Hematopoietic multipotent progenitor cell treated with erythropoietin and hydrocortisone succinate and interleukin-3 and kit ligand, for 6 days (in vitro differentiated cells): ENCODE results near the gene FCHO2.

Experiments used
- DNase-seq: peaks from one replicate; pipeline ENCODE4 v3.0.0-alpha.2; 2015

The FCHO2 gene

GRCh38 chr5:73117088-73117740 is 161.4 kb downstream of the FCHO2 start:
- DNase-seq = no peak

DNA sequence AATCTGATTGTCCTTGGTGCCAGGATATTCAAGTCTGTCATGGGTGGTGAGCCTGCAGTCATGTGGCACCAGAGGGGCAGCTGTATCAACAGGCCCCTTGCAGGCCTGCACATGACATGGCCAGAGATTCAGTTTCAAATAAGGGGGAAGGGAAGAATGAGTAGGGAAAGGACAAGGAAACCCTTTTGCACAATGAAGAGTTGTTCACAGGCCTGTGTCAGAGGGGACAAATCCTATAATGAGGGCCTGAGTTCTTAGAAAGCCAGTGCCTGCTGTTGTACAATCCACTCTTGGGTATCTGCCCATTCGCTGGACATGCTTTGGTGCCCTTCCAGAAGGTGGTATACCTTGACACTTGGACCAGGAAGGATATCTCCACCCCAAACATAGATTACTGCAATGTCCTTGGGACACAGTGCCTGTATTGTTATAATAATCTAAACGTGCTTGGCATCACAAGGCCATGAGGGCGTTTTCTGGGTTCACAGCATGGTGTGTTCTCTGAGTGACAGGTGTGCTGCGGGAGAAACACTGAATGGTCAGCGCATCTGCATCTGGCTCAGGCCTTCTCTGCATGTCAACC is 162.6 kb downstream of the FCHO2 start:
- DNase-seq = no peak

DNA sequence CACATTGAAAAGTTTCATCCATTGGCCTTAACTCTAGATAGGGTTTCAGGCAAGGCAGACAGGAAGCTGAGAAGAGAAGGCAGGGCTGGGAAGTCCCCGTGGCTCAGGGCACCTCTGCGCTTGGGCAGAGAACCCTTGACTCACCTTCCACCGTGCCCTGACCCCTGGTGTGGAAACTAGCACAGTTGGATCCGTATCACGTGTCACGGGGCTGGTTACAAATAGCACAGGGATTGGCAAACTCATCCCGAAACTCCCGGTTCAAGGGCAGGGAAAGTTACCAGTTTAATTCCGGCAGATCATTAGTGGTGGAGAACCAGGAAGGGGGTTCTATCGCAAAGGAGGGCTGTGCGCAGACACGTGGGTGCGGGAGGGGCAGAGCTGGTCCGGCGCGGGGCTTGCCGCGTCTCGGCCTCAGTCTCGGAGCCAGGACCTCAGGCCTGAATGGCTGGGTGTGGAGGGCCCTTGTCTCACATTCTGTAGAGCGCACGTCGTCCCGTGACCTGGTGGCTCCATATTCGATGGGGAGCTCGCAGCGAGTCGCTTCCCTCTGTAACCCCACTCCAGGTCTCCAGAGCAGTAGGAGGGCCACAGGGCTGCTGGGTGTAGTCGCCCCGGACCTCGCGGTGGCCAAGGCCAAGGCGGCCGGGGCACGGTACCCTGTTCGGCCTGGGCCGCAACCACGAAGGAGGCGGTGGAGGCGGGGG is 163.8 kb downstream of the FCHO2 start:
- DNase-seq = no peak

GRCh38 chr5:73120222-73121118 is 164.6 kb downstream of the FCHO2 start, which contains the start of gene TMEM171:
TMEM171 (plus strand) TSS chr5:73120575; CDS start chr5:73123374, 2,799 bp downstream.
- DNase-seq = peak; percentile 44

GRCh38 chr5:73121119-73121463 is 165.2 kb downstream of the FCHO2 start:
- no peak for DNase-seq

- DNase-seq = no peak
These were observed 167.3 kb downstream of the FCHO2 start for GRCh38 chr5:73122875-73123810.

GRCh38 chr5:73125289-73125688 is 169.4 kb downstream of the FCHO2 start:
- no peak for DNase-seq

DNA sequence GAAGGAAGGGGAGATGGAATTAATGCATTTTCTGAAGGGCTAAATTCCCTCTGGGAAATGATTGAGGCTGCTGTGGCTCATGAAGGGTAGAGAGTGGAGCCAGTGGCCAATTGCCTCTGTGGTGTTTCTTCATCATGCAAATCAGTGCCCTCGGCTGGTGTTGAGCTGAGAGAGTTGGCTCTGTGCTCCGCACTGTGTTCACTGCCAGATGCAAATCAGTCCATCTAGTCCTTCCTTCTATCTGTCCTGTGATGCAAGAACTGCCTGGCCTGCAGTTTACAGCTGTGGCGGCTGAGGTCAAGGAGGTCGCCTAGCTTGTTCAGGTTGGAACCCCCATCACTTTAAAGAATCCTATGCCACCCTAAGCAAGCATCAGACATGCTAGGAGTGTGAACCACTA is 170.5 kb downstream of the FCHO2 start:
- no peak for DNase-seq

DNA sequence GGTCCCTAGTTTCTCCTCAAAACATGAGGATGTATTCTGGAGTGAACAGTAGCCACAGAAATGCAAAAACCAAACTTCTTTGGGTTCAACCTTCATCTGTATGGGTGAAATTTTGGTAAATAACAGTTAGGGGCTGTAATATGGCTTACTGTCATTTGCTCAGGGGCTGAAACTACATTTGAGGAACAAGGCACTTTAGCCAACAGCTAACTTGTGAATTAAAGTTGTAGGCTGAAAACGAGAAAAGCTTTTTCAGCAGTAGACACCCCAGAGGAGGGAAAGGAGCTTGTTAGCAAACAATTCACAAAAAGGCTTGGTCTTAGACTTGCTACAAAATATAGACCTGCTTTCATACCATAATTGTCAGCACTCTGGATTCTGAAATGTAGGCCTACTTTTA is 171.1 kb downstream of the FCHO2 start:
- no peak for DNase-seq

GRCh38 chr5:73129143-73129542 is 173.3 kb downstream of the FCHO2 start:
- DNase-seq = no peak

DNA sequence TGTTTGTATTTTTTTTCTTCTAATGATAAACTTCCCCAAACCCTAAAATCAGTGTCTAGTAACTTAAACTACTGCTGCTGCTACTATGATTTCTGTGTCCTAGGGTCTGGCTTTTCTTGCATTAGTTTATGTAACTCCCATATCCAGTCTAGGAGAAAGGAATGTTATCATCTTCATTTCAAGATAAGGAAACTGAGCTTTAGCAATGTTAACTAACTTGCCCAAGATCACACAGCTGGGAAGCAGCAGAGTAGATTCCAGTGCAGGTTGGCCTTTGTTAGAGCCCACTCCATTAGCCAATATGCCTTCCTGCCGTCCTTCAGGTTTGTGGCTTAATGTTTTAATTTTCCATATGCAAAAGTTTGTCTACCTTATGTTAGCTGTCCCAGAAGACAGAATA is 175.0 kb downstream of the FCHO2 start:
- no peak for DNase-seq

- DNase-seq = no peak
These were observed 176.0 kb downstream of the FCHO2 start for GRCh38 chr5:73131711-73132425.

DNA sequence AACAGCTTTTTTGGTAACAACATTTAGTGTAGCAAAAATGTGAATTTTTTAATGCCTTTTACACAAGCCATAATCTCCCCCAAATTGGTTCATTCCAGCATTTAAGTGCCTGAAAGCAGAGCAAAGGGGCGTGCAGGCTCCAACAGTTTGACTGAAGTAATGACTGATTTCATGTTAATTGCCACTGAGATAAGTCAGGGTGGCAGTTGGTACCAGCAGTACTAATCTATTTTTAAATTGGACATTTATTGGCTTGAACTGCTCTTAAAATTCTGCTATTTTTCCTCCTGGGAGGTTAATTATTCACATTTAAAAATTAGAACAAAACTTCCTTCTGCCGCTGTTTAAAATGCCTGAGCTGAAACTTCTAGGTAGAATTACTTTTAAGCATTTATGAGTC is 176.9 kb downstream of the FCHO2 start:
- no peak for DNase-seq

DNA sequence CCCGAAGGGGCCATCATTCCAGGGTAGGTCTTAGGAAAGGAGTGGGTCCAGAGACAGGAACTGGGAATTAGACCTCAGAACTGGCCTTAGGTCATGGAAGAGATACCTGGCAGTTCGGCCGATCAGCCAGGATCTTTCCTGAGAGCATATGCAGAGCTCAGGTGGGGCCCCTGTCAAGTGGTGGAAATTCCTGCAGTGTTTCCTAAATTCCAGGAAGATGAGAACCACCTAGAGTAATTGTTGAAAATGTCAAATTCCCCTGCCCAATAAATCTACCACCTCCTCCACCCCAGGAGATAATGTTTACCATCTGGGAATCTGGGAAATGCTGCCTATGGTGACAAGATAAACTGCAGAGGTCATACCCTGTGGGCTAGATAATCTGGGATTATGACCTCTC is 179.2 kb downstream of the FCHO2 start:
- no peak for DNase-seq

GRCh38 chr5:73135429-73136054 is 179.7 kb downstream of the FCHO2 start:
- peak; percentile 72 for DNase-seq

DNA sequence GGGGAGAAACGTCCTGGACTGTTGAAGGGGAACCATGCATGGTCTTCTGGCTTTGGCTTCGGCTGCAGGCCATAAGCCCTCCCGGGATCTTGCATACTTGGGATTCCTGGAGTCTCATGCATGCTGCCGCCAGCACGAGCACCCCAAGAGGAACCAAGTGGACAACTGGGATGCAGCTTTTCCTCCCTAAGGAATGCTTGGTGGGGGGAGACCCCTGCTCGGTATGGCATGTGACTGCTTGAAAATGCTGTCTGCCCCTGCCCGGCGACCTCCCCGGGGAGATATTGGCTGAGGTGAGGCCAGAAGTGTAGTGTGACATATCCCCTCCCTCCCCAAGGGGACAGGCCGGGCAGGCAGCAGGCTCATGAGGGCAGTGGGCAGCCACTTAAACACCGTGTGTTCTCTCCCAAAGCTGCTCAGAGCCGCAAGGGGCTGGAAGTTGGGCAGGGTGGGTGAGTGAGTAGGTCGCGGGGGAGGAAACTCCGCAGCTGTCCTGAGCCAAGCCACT is 180.3 kb downstream of the FCHO2 start:
- no peak for DNase-seq

DNA sequence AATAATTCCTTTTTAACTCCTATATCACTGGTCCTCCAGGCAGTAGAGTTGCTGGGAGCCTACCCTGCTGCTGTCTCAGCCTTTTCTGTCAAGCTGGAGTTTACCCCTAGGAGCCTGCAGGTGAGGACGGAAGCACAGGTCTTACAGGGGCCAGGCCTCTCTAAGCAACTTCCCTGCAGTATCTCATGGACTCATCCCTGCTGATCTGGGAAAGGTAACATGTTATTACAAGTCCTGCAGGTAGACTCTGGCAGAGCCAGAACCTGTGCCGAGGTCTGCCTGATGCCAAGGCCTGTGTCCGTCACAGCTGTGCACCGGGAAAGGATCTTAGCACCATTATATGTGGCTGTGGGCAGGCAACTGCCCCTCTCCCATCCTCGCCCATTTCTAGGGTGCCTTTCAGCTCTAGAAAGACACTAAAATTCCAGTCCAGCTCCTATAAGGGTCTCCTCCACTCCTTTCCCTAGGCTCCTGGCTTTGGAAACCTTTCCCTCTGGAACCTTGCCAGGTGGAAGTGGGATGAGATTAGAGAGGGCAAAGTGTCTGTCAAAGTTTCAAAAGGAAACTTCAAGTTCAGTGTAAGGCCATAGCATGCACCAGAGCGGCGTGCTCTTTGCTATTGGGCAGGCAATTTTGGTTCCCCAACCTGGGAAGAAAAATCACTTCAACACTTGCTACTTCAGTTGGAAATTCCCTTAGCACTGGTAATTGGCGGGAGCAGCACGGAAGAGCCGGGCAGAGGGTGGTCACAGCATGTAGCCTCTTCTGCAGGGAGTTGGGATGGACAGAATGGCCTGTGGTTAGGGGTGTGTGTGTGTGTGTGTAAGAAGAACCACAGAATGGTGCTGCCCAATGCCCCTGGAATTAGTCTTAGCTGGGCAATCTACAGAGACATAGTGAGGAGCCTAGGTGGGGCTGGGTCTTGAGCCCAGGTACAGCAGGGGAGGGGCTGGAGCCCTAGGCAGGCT is 182.0 kb downstream of the FCHO2 start:
- no peak for DNase-seq

- DNase-seq = no peak
These were observed 183.6 kb downstream of the FCHO2 start for GRCh38 chr5:73139485-73139884.
